Measurements from ENCODE around the gene CCDC33. TPM values are rescaled to one million over a fixed set of nuclear protein-coding genes. Genes with fewer than 3 reads are reported as not detected.

CCDC33 gene
- total RNA-seq, 1 experiment from 2014 or later = not detected

- intact Hi-C loops (cut with micrococcal nuclease; ENCODE audit: unreplicated experiment) (no loop called here), in situ Hi-C loops (cut with HindIII; ENCODE audit: low pct_unique_long_range_greater_than_20kb, low sequenced_read_pairs) (no loop called here)
- no peaks in the 10 kb centered on the region for H3K9me3 ChIP-seq (ENCODE audit: control insufficient read depth, insufficient read depth, low read depth, low read length)
- ATAC-seq (no peak), DNase-seq (ENCODE audit: low read depth, low spot score) (no peak)
- H3K4me3 ChIP-seq (ENCODE audit: low read depth in 2 of 2, low read length in 2 of 2) = no peak overlapping the region
- H3K4me1 ChIP-seq (ENCODE audit: control insufficient read depth, insufficient read depth, low read length) = peaks cover 36% of the 10 kb centered on the region
- no TSS peak for BruUV-seq (replicated peaks)
- H3K36me3 ChIP-seq (ENCODE audit: control insufficient read depth, insufficient read depth, low read length) = no peaks in the 10 kb centered on the region
- no peak overlapping the region for H3K27ac ChIP-seq (ENCODE audit: low read length)
- ChIA-PET POLR2A (no interaction called here), CTCF (no interaction called here)
- no peaks in the 10 kb centered on the region for H3K27me3 ChIP-seq (ENCODE audit: control insufficient read depth, insufficient read depth, low read length)
- TF ChIP-seq POLR2AphosphoS5 (IDR thresholded peaks at IDR 0.05; ENCODE audit: low read depth, low read length) = no peak
- TF ChIP-seq SIN3A (IDR thresholded peaks at IDR 0.05; ENCODE audit: borderline replicate concordance, insufficient read depth, low read depth, low read length) = no peak
- no peak for TF ChIP-seq CTCF (IDR thresholded peaks at IDR 0.05)
- TF ChIP-seq TCF7L2 (IDR thresholded peaks at IDR 0.05; ENCODE audit: low read depth, low read length) = no peak
- no peak for TF ChIP-seq REST (IDR thresholded peaks at IDR 0.05; ENCODE audit: insufficient read depth in 1 of 2, low read depth in 2 of 2, low read length in 1 of 2)
These were observed 32.2 kb upstream of the CCDC33 start for GRCh38 chr15:74203914-74204431.

- no peak overlapping the region for H3K4me3 ChIP-seq (ENCODE audit: low read depth in 2 of 2, low read length in 2 of 2)
- no peak overlapping the region for H3K27ac ChIP-seq (ENCODE audit: low read length)
- TF ChIP-seq CTCF (IDR thresholded peaks at IDR 0.05) = no peak
- no peak for TF ChIP-seq SIN3A (IDR thresholded peaks at IDR 0.05; ENCODE audit: borderline replicate concordance, insufficient read depth, low read depth, low read length)
- no peak for TF ChIP-seq POLR2AphosphoS5 (IDR thresholded peaks at IDR 0.05; ENCODE audit: low read depth, low read length)
- TF ChIP-seq REST (IDR thresholded peaks at IDR 0.05; ENCODE audit: insufficient read depth in 1 of 2, low read depth in 2 of 2, low read length in 1 of 2) = no peak
- no peak for TF ChIP-seq TCF7L2 (IDR thresholded peaks at IDR 0.05; ENCODE audit: low read depth, low read length)
- no TSS peak for BruUV-seq (replicated peaks)
- H3K4me1 ChIP-seq (ENCODE audit: control insufficient read depth, insufficient read depth, low read length) = peaks cover 35% of the 10 kb centered on the region
- DNase-seq (ENCODE audit: low read depth, low spot score) (no peak), ATAC-seq (no peak)
- CTCF ChIA-PET = no interaction called here
- POLR2A ChIA-PET = no interaction called here
- no peaks in the 10 kb centered on the region for H3K9me3 ChIP-seq (ENCODE audit: control insufficient read depth, insufficient read depth, low read depth, low read length)
- intact Hi-C loops (cut with micrococcal nuclease; ENCODE audit: unreplicated experiment) (no loop called here), in situ Hi-C loops (cut with HindIII; ENCODE audit: low pct_unique_long_range_greater_than_20kb, low sequenced_read_pairs) (no loop called here)
- H3K36me3 ChIP-seq (ENCODE audit: control insufficient read depth, insufficient read depth, low read length) = no peaks in the 10 kb centered on the region
- no peaks in the 10 kb centered on the region for H3K27me3 ChIP-seq (ENCODE audit: control insufficient read depth, insufficient read depth, low read length)
These were observed 30.6 kb upstream of the CCDC33 start for GRCh38 chr15:74205582-74205947.

All from Panc1 (cell line).